ENCODE measurements around the gene RFWD3.

RFWD3 gene

GRCh38 chr16:74622005-74622404 lies 44.7 kb downstream of the RFWD3 start:
- no peak for DNase-seq (ENCODE audit: low spot score)

DNA sequence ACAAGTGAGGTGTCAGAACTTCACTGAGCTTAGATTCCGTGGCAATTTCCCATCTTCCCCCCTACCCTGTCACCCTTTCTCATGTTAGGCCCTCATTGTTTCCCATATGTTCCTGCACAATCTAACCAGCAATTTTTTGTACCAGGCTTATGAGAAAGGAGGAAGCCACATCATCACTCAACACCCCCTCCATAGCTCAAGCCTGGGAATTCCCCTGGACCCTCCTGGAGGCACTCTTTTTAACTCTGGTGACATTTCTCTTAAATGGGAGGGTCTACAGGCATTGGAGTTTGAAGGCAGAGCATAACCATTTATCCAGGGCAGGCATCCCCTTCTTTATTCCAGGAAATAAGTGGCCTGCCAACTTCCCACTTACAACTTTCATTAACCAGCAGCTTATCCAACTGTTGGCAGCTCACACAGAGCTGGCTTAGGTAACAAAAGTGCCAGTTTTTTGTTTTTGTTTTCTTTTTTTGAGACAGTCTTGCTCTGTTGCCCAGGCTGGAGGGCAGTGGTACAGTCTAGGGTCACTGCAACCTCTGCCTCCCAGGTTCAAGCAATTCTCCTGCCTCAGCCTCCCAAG lies 49.4 kb downstream of the RFWD3 start:
- no peak for DNase-seq (ENCODE audit: low spot score)

GRCh38 chr16:74611721-74612120 lies 55.0 kb downstream of the RFWD3 start:
- no peak for DNase-seq (ENCODE audit: low spot score)

DNA sequence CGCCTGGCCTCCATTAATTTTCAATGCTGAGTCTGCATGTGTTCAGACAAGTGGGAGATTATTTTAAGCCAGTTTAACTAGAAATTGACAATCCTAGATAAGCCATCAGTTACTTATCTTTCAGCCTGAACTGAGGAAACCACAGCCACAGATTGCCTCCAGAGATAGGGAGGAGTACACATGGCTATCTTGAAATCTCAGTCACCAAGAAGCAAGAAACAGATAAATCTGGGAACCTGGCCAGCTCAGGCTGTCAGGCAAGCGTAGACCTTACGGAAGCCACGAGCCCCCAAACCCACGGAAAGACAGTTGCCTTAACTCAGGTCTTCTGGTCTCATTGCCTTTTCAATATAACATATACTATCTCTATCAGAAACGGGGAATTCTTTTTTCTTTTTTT lies 57.7 kb downstream of the RFWD3 start:
- no peak for DNase-seq (ENCODE audit: low spot score)

GRCh38 chr16:74608381-74608780 lies 58.3 kb downstream of the RFWD3 start:
- DNase-seq (ENCODE audit: low spot score), result no peak

GRCh38 chr16:74607962-74608356 lies 58.7 kb downstream of the RFWD3 start:
- DNase-seq (ENCODE audit: low spot score), result no peak

DNA sequence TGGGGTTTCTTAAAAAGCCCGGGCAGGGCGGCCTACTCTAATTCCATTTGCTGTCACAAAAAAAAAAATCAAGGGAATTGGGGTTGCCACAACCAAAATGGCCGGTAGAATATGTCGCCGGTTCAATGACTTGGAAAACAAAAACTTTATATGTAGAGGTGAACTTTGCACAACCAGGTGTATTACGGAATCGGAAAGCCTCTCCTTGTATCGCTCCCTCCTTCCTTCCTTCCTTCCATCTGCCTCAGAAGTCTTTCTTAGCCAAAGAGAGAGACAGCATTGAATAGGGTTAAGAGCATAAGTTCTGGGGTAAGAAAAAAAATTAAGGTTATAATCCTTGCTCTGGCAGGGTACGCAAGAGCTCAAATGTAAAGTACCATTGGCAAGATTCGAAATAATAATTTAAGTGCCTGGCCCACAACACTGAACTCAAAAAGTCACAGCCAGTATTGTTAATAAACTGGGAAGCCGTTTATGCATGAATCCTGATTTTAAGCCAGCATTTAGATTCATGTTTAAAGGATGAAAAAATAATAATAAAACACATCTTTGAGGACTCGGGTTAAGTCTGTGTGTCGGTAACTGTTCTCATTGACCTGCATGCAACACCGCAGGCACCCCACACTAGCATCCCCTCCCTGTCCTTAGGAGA lies 59.2 kb downstream of the RFWD3 start:
- DNase-seq (ENCODE audit: low spot score), result peak; percentile 71

- peak; percentile 85 for DNase-seq (ENCODE audit: low spot score)
Observed at GRCh38 chr16:74606521-74607309, 60.0 kb downstream of the RFWD3 start, which contains the start of gene GLG1. Gene GLG1, minus strand, starts transcription at chr16:74607114. Its CDS starts 20 bp downstream, at chr16:74607094.

DNA sequence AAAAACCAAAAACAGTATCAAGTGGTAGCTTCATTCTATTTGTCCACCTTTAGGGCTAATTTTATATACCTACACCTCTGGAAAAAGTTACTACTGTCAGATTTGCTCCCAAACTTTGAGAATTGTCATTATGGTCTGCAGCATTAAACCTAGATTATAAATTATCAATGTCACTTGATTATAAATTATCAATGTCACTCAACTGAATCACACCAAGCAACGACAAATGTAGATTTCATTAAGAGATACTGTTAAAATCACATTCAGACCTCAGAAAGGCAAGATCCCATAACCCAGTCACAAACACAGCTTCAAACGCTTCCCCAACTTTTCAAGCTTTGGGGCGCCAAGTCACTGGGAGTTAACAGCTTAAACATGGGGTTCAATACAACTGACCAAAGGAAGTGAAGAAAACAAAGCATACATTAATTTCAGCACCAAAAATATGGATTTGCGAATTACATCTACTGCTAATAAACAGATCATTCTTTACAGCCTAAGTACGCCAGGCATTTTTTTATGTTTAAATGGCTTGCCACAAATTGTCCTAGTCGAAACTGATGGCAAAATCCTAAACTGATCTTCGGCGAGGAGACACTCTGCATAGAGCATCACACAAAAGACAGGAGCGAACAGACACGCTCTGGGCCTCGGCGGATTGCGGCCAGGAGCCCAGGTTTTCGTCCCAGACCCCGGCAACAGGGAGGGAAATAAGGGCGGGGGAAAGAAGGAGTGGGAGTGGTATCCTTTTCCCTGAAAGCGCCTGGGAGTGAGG lies 60.7 kb downstream of the RFWD3 start:
- DNase-seq (ENCODE audit: low spot score), result no peak

GRCh38 chr16:74605332-74605731 lies 61.3 kb downstream of the RFWD3 start:
- no peak for DNase-seq (ENCODE audit: low spot score)

GRCh38 chr16:74603848-74604247 lies 62.8 kb downstream of the RFWD3 start:
- DNase-seq (ENCODE audit: low spot score), result no peak

- peak; percentile 50 for DNase-seq (ENCODE audit: low spot score)
Observed at GRCh38 chr16:74601126-74601871, 65.4 kb downstream of the RFWD3 start.

DNA sequence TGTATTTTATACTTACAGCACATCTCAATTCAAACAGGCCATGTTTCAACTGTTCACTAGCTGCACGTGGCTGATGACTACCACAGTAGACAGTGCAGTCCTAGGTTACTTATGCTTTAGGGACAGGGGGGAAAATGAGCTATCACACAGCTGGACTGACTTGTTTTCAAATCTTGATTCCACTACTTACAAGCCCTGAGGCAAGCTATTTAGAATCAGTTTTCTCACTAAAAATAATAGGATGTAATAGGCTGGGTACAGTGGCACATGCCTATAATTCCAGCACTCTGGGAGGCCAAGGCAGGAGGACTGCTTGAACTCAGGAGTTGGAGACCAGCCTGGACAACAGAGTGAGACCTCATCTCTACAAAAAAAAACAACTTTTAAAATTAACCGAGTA lies 70.1 kb downstream of the RFWD3 start:
- DNase-seq (ENCODE audit: low spot score), result no peak

- no peak for DNase-seq (ENCODE audit: low spot score)
Observed at GRCh38 chr16:74592847-74593246, 73.8 kb downstream of the RFWD3 start.

DNA sequence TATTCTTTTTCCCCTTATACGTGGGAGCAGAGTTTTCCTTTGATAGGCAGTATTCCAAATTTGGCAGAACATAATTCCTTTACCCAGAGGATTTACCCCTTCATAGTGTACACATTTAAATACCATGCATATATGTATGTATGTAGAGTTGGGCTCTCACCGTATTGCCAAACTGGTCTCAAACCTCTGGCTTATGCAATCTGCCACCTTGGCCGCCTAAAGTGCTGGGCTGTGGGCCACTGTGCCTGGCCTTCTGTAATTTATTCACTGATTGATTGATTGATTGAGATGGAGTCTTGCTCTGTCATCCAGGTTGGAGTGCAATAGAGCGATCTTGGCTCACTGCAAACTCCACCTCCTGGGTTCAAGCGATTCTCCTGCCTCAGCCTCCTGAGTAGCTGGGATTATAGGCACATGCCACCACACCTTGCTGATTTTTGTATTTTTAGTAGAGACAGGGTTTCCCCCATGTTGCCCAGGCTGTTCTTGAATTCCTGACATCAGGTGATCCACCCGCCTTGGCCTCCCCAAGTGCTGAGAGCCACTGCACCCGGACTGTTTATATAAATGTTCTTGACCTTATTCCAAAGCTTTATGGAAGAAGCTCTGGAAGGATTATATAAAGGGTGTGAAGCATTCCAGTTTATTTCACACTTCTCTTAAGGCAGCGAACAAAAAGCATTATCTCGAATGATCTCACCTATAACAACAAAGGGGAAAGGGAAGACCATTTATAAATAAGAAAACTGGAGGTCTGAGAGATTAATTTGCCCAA lies 74.6 kb downstream of the RFWD3 start:
- DNase-seq (ENCODE audit: low spot score), result no peak

- DNase-seq (ENCODE audit: low spot score), result no peak
Observed at GRCh38 chr16:74586948-74587347, 79.7 kb downstream of the RFWD3 start.

DNA sequence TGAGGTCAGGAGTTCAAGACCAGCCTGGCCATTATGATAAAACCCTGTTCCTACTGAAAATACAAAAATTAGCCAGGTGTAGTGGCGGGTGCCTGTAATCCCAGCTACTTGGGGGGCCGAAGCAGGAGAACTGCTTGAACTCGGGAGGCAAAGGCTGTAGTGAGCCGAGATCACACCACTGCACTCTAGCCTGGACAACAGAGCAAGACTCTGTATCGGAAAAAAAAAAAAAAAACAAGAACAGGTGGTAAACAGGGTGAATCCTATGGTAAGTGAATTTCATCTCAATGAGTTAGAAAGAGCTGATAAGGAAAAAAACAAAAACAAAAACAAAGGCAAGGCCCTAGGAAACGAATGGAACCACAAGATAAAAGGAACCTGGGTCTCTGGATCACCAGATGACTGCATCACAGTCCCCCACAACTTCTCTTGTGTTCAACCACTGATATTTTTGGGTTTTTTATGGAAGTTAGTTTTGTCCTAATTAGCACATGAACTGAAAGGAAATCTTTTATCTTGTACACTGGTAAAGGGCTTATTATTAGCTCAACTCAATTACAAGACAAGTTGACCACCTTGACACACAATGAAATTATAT lies 80.7 kb downstream of the RFWD3 start:
- DNase-seq (ENCODE audit: low spot score), result no peak

GRCh38 chr16:74583926-74584666 lies 82.6 kb downstream of the RFWD3 start:
- DNase-seq (ENCODE audit: low spot score), result no peak

- no peak for DNase-seq (ENCODE audit: low spot score)
Observed at GRCh38 chr16:74582970-74583369, 83.7 kb downstream of the RFWD3 start.

GRCh38 chr16:74580833-74581232 lies 85.8 kb downstream of the RFWD3 start:
- no peak for DNase-seq (ENCODE audit: low spot score)

Data from SW480 (cell line).